Measurements from ENCODE around the gene HIGD1C. TPM values are rescaled to one million over a fixed set of nuclear protein-coding genes. Genes with fewer than 3 reads are reported as not detected.
A peak's percentile ranks its signal among the peaks of the same experiment; 100 is the strongest.
"Not testable (repeated sequence)": the region's sequence is repeated elsewhere in the genome, so short reads cannot be mapped to it uniquely, and the experiment has no call there.

Gene HIGD1C
- total RNA-seq, 4 donors from 2014 or later = not detected

DNA sequence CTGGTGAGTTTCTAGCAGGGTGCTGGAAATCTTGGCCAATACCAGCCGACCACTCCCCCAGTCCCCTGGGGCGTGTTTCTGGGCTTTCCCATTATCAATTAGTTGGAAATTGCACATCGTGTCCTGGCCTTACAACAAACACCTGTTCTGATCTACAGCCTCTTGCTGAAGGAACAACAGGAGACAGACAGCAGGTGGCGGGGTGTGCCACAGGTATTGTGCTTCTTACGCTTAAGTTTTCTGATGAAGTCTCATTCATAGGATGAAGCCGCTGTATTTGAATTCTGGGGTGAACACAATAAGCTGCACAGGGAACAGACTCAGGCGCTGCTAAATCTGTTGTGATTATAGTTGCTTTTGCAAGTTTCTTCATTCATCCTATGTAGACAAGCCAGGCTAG, 703 bp downstream of the HIGD1C start:
- intact Hi-C loops (cut with DNase I; ENCODE audit: low total_unique reads) = no loop called here

DNA sequence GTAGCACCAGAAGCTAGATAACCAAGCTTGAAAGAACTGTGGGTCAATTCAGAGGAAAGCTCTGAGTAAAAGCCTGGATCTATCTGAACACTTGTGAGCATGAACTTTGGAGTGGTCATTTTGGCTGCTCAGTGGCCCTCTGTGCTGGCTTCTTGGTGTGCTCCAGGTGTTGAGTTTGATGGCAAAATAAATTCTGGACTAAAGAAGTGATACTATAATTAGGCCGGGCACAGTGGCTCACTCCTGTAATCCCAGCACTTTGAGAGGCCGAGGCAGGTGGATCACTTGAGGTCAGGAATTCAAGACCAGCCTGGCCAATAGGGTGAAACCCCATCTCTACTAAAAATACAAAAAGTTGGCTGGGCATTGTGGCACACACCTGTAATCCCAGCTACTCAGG, 2.4 kb downstream of the HIGD1C start:
- DNase-seq; H3K4me1 ChIP-seq; H3K27ac ChIP-seq; H3K4me3 ChIP-seq; intact Hi-C loops (cut with DNase I; ENCODE audit: low total_unique reads); H3K27me3 ChIP-seq; H3K36me3 ChIP-seq; H3K9me3 ChIP-seq: not testable (repeated sequence)
- in situ Hi-C loops (cut with MboI; ENCODE audit: low pct_ligation_motif_present in 1 of 4, low pct_unique_long_range_greater_than_20kb in 1 of 4, low sequenced_read_pairs in 3 of 4) = loop anchor here in 1 of 4 donors (25.0 kb wide), 1 partner anchor 117 kb away; the partner anchor contains the start of gene TMPRSS12
- WGBS, 2 donors (ENCODE audit: low coverage in 1 of 2) = 95% methylated on average over 2 of the region's 2 CpGs

More for the DNA sequence above, 703 bp downstream of the HIGD1C start:
- WGBS, 2 donors (ENCODE audit: low coverage in 1 of 2) = 80% methylated on average over 7 of the region's 7 CpGs; no CpG with 5 or more reads in 1 of the 2 donors
- Histone ChIP-seq H3K27me3 (no peaks in the 10 kb centered on the region), H3K4me3 (no peak overlapping the region), H3K36me3 (no peaks in the 10 kb centered on the region), H3K4me1 (no peaks in the 10 kb centered on the region), H3K9me3 (no peaks in the 10 kb centered on the region), H3K27ac (no peak overlapping the region)
- TF ChIP-seq EP300 (IDR thresholded peaks at IDR 0.05; ENCODE audit: low read depth) = no peak
- TF ChIP-seq, protein P1, sequence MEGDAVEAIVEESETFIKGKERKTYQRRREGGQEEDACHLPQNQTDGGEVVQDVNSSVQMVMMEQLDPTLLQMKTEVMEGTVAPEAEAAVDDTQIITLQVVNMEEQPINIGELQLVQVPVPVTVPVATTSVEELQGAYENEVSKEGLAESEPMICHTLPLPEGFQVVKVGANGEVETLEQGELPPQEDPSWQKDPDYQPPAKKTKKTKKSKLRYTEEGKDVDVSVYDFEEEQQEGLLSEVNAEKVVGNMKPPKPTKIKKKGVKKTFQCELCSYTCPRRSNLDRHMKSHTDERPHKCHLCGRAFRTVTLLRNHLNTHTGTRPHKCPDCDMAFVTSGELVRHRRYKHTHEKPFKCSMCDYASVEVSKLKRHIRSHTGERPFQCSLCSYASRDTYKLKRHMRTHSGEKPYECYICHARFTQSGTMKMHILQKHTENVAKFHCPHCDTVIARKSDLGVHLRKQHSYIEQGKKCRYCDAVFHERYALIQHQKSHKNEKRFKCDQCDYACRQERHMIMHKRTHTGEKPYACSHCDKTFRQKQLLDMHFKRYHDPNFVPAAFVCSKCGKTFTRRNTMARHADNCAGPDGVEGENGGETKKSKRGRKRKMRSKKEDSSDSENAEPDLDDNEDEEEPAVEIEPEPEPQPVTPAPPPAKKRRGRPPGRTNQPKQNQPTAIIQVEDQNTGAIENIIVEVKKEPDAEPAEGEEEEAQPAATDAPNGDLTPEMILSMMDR (IDR thresholded peaks at IDR 0.05) = peak in 1 of 5 experiments; percentile 14
- TF ChIP-seq POLR2A (IDR thresholded peaks at IDR 0.05) = no peak
- TF ChIP-seq POLR2AphosphoS5 (IDR thresholded peaks at IDR 0.05) = no peak
- in situ Hi-C loops (cut with MboI; ENCODE audit: low pct_ligation_motif_present in 1 of 4, low pct_unique_long_range_greater_than_20kb in 1 of 4, low sequenced_read_pairs in 3 of 4) = loop anchor here in 1 of 4 donors (25.0 kb wide), 1 partner anchor 116 kb away; the partner anchor contains the start of gene TMPRSS12
- DNase-seq = no peak

DNA sequence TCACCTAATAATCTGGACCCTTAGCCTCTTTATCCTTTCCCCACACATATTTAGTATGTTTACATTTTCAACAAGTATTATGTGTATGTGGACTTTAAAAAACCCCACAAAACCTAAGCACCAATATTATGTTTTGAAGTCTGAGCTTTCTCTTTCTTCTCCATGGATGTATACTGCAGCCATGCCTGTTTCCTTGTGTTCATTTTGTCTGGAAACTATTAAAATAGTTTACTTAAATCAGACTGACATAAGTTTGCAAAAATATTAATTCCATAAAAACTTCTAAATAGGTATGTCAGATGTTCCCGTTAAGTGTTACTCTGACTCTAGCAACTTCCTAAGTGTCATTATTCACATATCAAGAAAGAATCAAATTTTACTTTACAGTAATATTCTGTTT, 2.9 kb downstream of the HIGD1C start:
- intact Hi-C loops (cut with DNase I; ENCODE audit: low total_unique reads) = no loop called here

DNA sequence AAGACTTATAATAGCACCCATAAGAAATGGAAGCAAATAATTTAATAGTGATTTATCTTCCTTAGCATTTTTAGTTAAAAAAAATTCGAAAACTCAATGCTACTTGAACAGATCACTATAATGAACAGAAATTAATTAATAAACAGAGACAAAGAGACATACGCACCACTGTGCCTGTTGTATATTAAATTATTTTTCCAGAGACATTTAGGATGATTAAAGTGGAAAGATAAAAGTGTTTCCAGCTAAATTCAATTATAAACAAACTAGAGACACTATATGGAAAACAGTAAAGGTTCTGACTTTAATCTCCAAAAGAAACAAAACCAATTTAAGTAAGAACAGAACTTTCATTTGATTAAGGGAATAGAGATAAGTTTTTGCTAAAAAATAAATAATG, 3.4 kb downstream of the HIGD1C start:
- in situ Hi-C loops (cut with MboI; ENCODE audit: low pct_ligation_motif_present in 1 of 4, low pct_unique_long_range_greater_than_20kb in 1 of 4, low sequenced_read_pairs in 3 of 4) = loop anchor here in 1 of 4 donors (25.0 kb wide), 1 partner anchor 118 kb away; the partner anchor contains the start of gene TMPRSS12
- H3K4me3 ChIP-seq = no peak overlapping the region
- H3K36me3 ChIP-seq = no peaks in the 10 kb centered on the region
- DNase-seq = no peak
- intact Hi-C loops (cut with DNase I; ENCODE audit: low total_unique reads) = no loop called here
- H3K4me1 ChIP-seq = no peaks in the 10 kb centered on the region
- no peak overlapping the region for H3K27ac ChIP-seq
- WGBS, 2 donors (ENCODE audit: low coverage in 1 of 2) = 82 to 92% methylated on average over 2 of the region's 2 CpGs
- H3K27me3 ChIP-seq = no peaks in the 10 kb centered on the region
- H3K9me3 ChIP-seq = no peaks in the 10 kb centered on the region
- TF ChIP-seq POLR2AphosphoS5 (IDR thresholded peaks at IDR 0.05) (no peak), POLR2A (IDR thresholded peaks at IDR 0.05) (no peak), EP300 (IDR thresholded peaks at IDR 0.05; ENCODE audit: low read depth) (no peak)
- TF ChIP-seq, protein P1 (IDR thresholded peaks at IDR 0.05) = no peak

More for the DNA sequence above, 2.9 kb downstream of the HIGD1C start:
- H3K4me3 ChIP-seq = no peak overlapping the region
- 79 to 95% methylated on average over 1 of the region's 1 CpG for WGBS, 2 donors (ENCODE audit: low coverage in 1 of 2)
- DNase-seq = no peak
- TF ChIP-seq POLR2AphosphoS5 (IDR thresholded peaks at IDR 0.05) = no peak
- no peak for TF ChIP-seq POLR2A (IDR thresholded peaks at IDR 0.05)
- TF ChIP-seq, protein P1 (IDR thresholded peaks at IDR 0.05) = no peak
- no peak for TF ChIP-seq EP300 (IDR thresholded peaks at IDR 0.05; ENCODE audit: low read depth)
- H3K4me1 ChIP-seq = no peaks in the 10 kb centered on the region
- H3K27me3 ChIP-seq = no peaks in the 10 kb centered on the region
- H3K9me3 ChIP-seq = no peaks in the 10 kb centered on the region
- H3K36me3 ChIP-seq = no peaks in the 10 kb centered on the region
- in situ Hi-C loops (cut with MboI; ENCODE audit: low pct_ligation_motif_present in 1 of 4, low pct_unique_long_range_greater_than_20kb in 1 of 4, low sequenced_read_pairs in 3 of 4) = loop anchor here in 1 of 4 donors (25.0 kb wide), 1 partner anchor 118 kb away; the partner anchor contains the start of gene TMPRSS12
- H3K27ac ChIP-seq = no peak overlapping the region

DNA sequence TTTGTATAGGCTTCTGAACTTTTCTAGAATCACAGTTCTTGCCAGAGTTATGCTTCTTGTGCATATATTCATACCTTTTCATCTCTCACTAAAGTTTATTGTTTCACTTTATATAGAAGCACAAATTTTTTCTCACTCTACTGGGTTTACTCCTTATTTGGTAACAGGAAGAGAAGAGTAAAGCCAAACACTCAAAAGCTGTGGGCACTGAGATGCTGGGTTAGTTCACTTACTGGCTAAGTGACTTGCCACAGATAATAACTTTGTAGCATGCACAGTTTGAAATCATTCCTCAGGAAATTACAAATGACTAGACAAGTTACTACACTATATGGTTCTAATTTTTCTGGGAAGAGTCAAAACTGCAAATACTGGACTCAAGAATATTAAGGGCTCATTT, 7.8 kb downstream of the HIGD1C start:
- no peak for DNase-seq
- Histone ChIP-seq H3K27ac (no peak overlapping the region), H3K9me3 (no peaks in the 10 kb centered on the region), H3K36me3 (no peaks in the 10 kb centered on the region), H3K27me3 (no peaks in the 10 kb centered on the region), H3K4me1 (no peaks in the 10 kb centered on the region), H3K4me3 (no peak overlapping the region)
- TF ChIP-seq EP300 (IDR thresholded peaks at IDR 0.05; ENCODE audit: low read depth) (no peak), POLR2AphosphoS5 (IDR thresholded peaks at IDR 0.05) (no peak), POLR2A (IDR thresholded peaks at IDR 0.05) (no peak)
- TF ChIP-seq, protein P1 (IDR thresholded peaks at IDR 0.05) = no peak
- in situ Hi-C loops (cut with MboI; ENCODE audit: low pct_ligation_motif_present in 1 of 4, low pct_unique_long_range_greater_than_20kb in 1 of 4, low sequenced_read_pairs in 3 of 4) (loop anchor here in 1 of 4 donors (25.0 kb wide), 1 partner anchor 123 kb away; the partner anchor contains the start of gene TMPRSS12), intact Hi-C loops (cut with DNase I; ENCODE audit: low total_unique reads) (no loop called here)

Data from transverse colon (tissue), 4 donors.